Activated CD4-positive, alpha-beta T cell treated with anti-CD3 and anti-CD28 coated beads for 36 hours (primary cell): ENCODE measurements around the gene B4GALT7. TPM values are rescaled to one million over a fixed set of nuclear protein-coding genes. Genes with fewer than 3 reads are reported as not detected.
"Not testable (repeated sequence)": the region's sequence is repeated elsewhere in the genome, so short reads cannot be mapped to it uniquely, and the experiment has no call there.

Experiments
- ATAC-seq: fragments of 200-7000 bp; cut with Tn5 transposase; one replicate; pipeline ENCODE4 v1.10.0; 2021; ENCODE audit warnings: mild to moderate bottlenecking, moderate library complexity
- CTCF ChIA-PET: fragments of 350-600 bp; sonication (Branson Sonifier 250); formaldehyde crosslinking; loops from one replicate; lab custom pipeline; 2021; ENCODE audit warnings: antibody characterized with exemption; lab: Charles Lee
- POLR2A ChIA-PET: fragments of 350-600 bp; sonication (Branson Sonifier 250); formaldehyde crosslinking; loops from one replicate; lab custom pipeline; 2021; ENCODE audit warnings: antibody characterized with exemption, inconsistent platforms; lab: Charles Lee
- DNase-seq: peaks from one replicate; pipeline ENCODE4 v3.0.0-alpha.2; 2020
- H3K27ac Mint-ChIP-seq: one replicate; pipeline ENCODE4 v1.8.0; 2021; ENCODE audit warnings: mixed read lengths
- H3K27me3 Mint-ChIP-seq: one replicate; pipeline ENCODE4 v1.8.0; 2021; ENCODE audit warnings: mixed read lengths
- H3K36me3 Mint-ChIP-seq: one replicate; pipeline ENCODE4 v1.8.0; 2021; ENCODE audit warnings: low read depth, mixed read lengths
- H3K4me1 Mint-ChIP-seq: one replicate; pipeline ENCODE4 v1.8.0; 2021; ENCODE audit warnings: mixed read lengths
- H3K4me3 Mint-ChIP-seq: one replicate; pipeline ENCODE4 v1.8.0; 2021; ENCODE audit warnings: mild to moderate bottlenecking, moderate library complexity, mixed read lengths
- H3K9me3 Mint-ChIP-seq: one replicate; pipeline ENCODE4 v1.8.0; 2021; ENCODE audit warnings: low read depth, mixed read lengths
- intact Hi-C, 2 experiments: fragments of 100-400 bp; cut with DNase I in 1 of 2; cut with micrococcal nuclease in 1 of 2; formaldehyde crosslinking; loops; one replicate each; pipeline versions ENCODE4 v1.14.2 to v1.15.1; 2022 to 2024; cut with DNase I, micrococcal nuclease
- total RNA-seq, 2 experiments: library from RNA; stranded (reverse); gene quantifications; one replicate each; pipeline ENCODE4 v1.2.3, GENCODE V29; 2021

The B4GALT7 gene
- total RNA-seq, 2 experiments from 2014 or later, result 16.3 to 18.1 TPM

DNA sequence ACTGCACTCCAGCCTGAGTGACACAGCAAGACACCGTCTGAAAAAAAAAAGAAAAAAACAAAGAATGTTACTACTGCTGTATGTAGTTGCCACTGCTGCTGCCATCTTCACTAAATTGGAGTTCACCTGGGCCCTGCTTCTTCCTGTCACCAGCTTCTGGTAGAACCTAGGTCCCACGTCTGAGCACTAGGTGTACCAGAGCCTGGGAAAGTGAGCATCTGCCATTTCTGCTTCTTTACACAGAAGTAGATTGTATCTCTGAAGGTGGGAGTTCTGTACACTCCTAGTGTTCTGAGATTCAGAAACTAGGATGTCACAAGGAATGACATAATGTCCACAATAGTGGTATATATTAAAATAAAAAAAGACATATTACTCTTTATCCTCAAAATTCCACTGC, 51.3 kb downstream of the B4GALT7 start:
- H3K4me1 Mint-ChIP-seq, ATAC-seq, H3K27me3 Mint-ChIP-seq, H3K4me3 Mint-ChIP-seq, CTCF ChIA-PET, intact Hi-C loops, H3K27ac Mint-ChIP-seq, POLR2A ChIA-PET, DNase-seq, H3K9me3 Mint-ChIP-seq: not testable (repeated sequence)
- H3K36me3 Mint-ChIP-seq, result peaks cover 18% of the 10 kb centered on the region

DNA sequence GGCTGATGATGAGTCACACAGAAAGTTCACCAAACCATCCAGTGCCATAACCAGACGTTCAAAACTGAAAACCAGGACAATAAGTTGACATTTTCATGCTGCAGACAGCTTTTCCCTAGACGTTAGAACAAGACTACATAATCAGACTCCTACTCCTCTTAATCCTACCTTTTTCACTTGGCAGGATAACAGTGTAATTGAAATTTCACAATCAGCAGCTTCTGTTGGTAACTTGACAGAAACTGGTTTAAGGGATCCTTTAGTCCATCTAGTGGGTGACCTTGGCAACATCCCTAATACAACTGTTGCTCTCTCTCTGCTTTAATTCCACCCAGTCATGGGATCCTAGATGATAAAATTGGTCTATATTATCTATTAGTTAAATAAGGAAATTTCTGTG, 57.9 kb downstream of the B4GALT7 start:
- ATAC-seq, H3K9me3 Mint-ChIP-seq, intact Hi-C loops, H3K27me3 Mint-ChIP-seq, H3K4me3 Mint-ChIP-seq, H3K27ac Mint-ChIP-seq, DNase-seq, H3K4me1 Mint-ChIP-seq, POLR2A ChIA-PET, CTCF ChIA-PET: not testable (repeated sequence)
- peaks cover 10% of the 10 kb centered on the region for H3K36me3 Mint-ChIP-seq

DNA sequence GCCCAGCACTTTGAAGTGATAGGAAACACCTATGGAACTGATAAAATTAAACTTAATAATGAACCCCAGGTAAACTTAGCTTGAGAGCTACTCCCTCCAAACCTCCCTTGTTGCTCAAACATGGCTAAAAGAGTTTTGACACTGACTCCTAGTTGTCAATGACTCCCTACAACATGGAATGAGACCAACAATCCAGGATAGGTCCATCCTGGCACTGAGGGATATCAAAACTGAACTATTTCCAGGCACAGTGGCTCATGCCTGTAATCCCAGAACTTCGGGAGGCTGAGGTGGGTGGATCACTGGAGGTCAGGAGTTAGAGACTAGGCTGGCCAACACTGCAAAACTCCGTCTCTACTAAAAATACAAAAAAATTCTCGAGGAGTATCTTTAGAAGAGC, 58.6 kb downstream of the B4GALT7 start:
- H3K27me3 Mint-ChIP-seq, DNase-seq, H3K9me3 Mint-ChIP-seq, H3K4me1 Mint-ChIP-seq, H3K27ac Mint-ChIP-seq, CTCF ChIA-PET, intact Hi-C loops, H3K4me3 Mint-ChIP-seq, POLR2A ChIA-PET, ATAC-seq: not testable (repeated sequence)
- peaks cover 10% of the 10 kb centered on the region for H3K36me3 Mint-ChIP-seq

Other genes starting within 250 kb of the B4GALT7 start
- gene LMAN2, start 248.5 kb upstream of the B4GALT7 start, total RNA-seq, result 10 to 100 TPM; 74.5 to 92.1 TPM
- 10 to 100 TPM; 43.8 to 62.0 TPM for gene RGS14, start 242.2 kb upstream of the B4GALT7 start, total RNA-seq
- under 1 TPM in 1 of 2 experiments, not detected in 1; 0.14 TPM for gene SLC34A1, start 215.7 kb upstream of the B4GALT7 start, total RNA-seq
- not detected for gene PFN3, start 199.5 kb upstream of the B4GALT7 start, total RNA-seq
- 1 to 10 TPM; 3.4 to 4.9 TPM for gene F12, start 190.6 kb upstream of the B4GALT7 start, total RNA-seq
- gene GRK6, start 173.5 kb upstream of the B4GALT7 start, total RNA-seq, result 100 to 1,000 TPM; 110 to 141 TPM
- gene PRR7, start 153.3 kb upstream of the B4GALT7 start, total RNA-seq, result 10 to 100 TPM; 12.3 to 13.0 TPM
- 10 to 100 TPM; 29.5 to 41.2 TPM for gene DBN1, start 126.5 kb upstream of the B4GALT7 start, total RNA-seq
- 10 to 100 TPM; 41.9 to 50.2 TPM for gene PDLIM7, start 102.5 kb upstream of the B4GALT7 start, total RNA-seq
- gene DOK3, start 90.3 kb upstream of the B4GALT7 start, total RNA-seq, result 1 to 10 TPM; 4.2 to 4.8 TPM
- 100 to 1,000 TPM; 192 to 197 TPM for gene DDX41, start 83.2 kb upstream of the B4GALT7 start, total RNA-seq
- 10 to 100 TPM; 63.6 to 77.7 TPM for gene FAM193B, start 45.6 kb upstream of the B4GALT7 start, total RNA-seq
- 100 to 1,000 TPM in 1 of 2 experiments, 10 to 100 TPM in 1; 83.2 to 109 TPM for gene TMED9, start 7.9 kb upstream of the B4GALT7 start, total RNA-seq
- gene FAM153A, start 182.8 kb downstream of the B4GALT7 start, total RNA-seq, result 10 to 100 TPM; 38.8 to 54.0 TPM